Progenitor cell of endocrine pancreas (in vitro differentiated cells): ENCODE measurements around the gene RIC8B. TPM values are rescaled to one million over a fixed set of nuclear protein-coding genes. Genes with fewer than 3 reads are reported as not detected.
"Not testable (repeated sequence)": the region's sequence is repeated elsewhere in the genome, so short reads cannot be mapped to it uniquely, and the experiment has no call there.

Source experiments
- DNase-seq: peaks from one replicate; pipeline ENCODE4 v3.0.0; 2021; ENCODE audit warnings: low spot score; ENCODE audit not compliant: unreplicated experiment
- H3K27ac Mint-ChIP-seq: 2 replicates; pipeline ENCODE4 v1.8.0; 2021; ENCODE audit warnings: mild to moderate bottlenecking, moderate library complexity, mixed read lengths
- H3K27me3 Mint-ChIP-seq: 2 replicates; pipeline ENCODE4 v1.8.0; 2021; ENCODE audit warnings: mixed read lengths
- H3K36me3 Mint-ChIP-seq: 2 replicates; pipeline ENCODE4 v1.8.0; 2022; ENCODE audit warnings: mixed read lengths; ENCODE audit not compliant: insufficient read depth
- H3K4me1 Mint-ChIP-seq: 2 replicates; pipeline ENCODE4 v1.8.0; 2021; ENCODE audit warnings: low read depth, mixed read lengths
- H3K4me3 Mint-ChIP-seq: 2 replicates; pipeline ENCODE4 v1.8.0; 2021; ENCODE audit warnings: low read depth, mild to moderate bottlenecking, moderate library complexity, mixed read lengths
- H3K9me3 Mint-ChIP-seq: 2 replicates; pipeline ENCODE4 v1.8.0; 2021; ENCODE audit warnings: low read depth, mixed read lengths
- long read RNA-seq: library from polyadenylated mRNA; unstranded; transcript quantifications from one replicate; pipeline ENCODE4 v2.0.0, GENCODE V29; 2020
- total RNA-seq: library from RNA; stranded (reverse); gene quantifications from 2 replicates; pipeline ENCODE4 v1.2.1, GENCODE V29; 2021
- TF ChIP-seq, protein P1 (sequence below): fragments of 200-600 bp; sonication (generic); IDR thresholded peaks from one replicate; pipeline ENCODE4 v1.5.0; 2021; ENCODE audit warnings: antibody characterized with exemption, mild to moderate bottlenecking; ENCODE audit not compliant: unreplicated experiment

RIC8B gene, protein sequence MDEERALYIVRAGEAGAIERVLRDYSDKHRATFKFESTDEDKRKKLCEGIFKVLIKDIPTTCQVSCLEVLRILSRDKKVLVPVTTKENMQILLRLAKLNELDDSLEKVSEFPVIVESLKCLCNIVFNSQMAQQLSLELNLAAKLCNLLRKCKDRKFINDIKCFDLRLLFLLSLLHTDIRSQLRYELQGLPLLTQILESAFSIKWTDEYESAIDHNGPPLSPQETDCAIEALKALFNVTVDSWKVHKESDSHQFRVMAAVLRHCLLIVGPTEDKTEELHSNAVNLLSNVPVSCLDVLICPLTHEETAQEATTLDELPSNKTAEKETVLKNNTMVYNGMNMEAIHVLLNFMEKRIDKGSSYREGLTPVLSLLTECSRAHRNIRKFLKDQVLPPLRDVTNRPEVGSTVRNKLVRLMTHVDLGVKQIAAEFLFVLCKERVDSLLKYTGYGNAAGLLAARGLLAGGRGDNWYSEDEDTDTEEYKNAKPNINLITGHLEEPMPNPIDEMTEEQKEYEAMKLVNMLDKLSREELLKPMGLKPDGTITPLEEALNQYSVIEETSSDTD
- 24.7 and 28.1 TPM in 2 replicates for total RNA-seq
- long read RNA-seq, full-length matches to known transcripts: 10 of 28 reads
- long read RNA-seq, partial matches to known transcripts: 9 of 28 reads
- long read RNA-seq, other reads (novel, unspliced or antisense): 9 of 28 reads

DNA sequence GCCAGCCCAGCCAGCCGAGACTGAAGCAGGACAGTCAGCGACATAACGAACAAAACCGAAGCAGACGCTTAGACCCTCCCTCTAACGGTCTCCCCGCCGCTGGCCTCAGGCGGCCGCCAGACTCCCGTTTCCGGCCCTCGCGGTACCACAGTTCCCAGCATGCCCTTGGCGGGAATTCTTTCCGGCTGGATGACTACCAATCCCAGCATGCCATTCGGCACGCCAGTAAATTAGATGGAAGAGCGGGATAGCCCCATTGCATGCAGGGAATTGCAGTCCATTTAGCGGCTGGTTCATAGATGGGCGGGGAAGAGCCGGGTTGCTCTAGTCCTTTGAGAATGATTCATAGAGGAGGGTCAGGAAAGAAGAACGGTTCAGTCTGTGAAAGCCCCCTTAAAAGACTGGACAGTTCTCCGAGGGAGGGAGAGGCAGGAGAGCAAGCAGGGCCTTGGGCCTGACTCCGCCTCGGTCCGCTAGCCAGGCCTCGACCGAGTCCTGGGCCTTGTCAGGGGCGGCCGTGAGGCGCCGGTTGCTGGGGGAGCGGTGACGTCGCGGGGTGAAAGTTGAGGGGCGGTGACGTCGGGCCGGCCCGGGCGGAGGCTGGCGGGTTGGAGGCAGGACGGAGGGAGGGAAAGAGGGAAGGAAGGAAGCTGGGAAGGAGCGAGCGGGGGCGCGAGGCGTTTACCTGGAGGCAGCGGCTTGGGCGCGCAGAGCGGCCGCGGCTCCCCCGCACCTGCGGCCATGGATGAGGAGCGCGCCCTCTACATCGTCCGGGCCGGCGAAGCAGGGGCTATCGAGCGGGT is at the start of gene RIC8B:
Gene RIC8B (plus strand): TSS at position 678 of the 803 bp plus-strand sequence. CDS start 64 bp downstream, at position 742.
- peak; percentile 90 for DNase-seq
- H3K36me3 Mint-ChIP-seq: peaks cover 2% of the 10 kb centered on the region
- H3K27me3 Mint-ChIP-seq: no peaks in the 10 kb centered on the region
- H3K27ac Mint-ChIP-seq: peak within 1 kb of the TSS; percentile 100
- H3K4me3 Mint-ChIP-seq: peak within 1 kb of the TSS; percentile 89
- TF ChIP-seq, protein P1, sequence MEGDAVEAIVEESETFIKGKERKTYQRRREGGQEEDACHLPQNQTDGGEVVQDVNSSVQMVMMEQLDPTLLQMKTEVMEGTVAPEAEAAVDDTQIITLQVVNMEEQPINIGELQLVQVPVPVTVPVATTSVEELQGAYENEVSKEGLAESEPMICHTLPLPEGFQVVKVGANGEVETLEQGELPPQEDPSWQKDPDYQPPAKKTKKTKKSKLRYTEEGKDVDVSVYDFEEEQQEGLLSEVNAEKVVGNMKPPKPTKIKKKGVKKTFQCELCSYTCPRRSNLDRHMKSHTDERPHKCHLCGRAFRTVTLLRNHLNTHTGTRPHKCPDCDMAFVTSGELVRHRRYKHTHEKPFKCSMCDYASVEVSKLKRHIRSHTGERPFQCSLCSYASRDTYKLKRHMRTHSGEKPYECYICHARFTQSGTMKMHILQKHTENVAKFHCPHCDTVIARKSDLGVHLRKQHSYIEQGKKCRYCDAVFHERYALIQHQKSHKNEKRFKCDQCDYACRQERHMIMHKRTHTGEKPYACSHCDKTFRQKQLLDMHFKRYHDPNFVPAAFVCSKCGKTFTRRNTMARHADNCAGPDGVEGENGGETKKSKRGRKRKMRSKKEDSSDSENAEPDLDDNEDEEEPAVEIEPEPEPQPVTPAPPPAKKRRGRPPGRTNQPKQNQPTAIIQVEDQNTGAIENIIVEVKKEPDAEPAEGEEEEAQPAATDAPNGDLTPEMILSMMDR: peak; percentile 21
- H3K9me3 Mint-ChIP-seq: no peaks in the 10 kb centered on the region
- peaks cover 24% of the 10 kb centered on the region for H3K4me1 Mint-ChIP-seq

- Mint-ChIP-seq H3K4me3 (no peak overlapping the region), H3K9me3 (no peaks in the 10 kb centered on the region), H3K27ac (no peak overlapping the region), H3K27me3 (peaks cover 4% of the 10 kb centered on the region), H3K4me1 (no peaks in the 10 kb centered on the region), H3K36me3 (no peaks in the 10 kb centered on the region)
- DNase-seq: no peak
- TF ChIP-seq, protein P1: no peak
Observed at GRCh38 chr12:106724934-106725333, 49.5 kb upstream of the RIC8B start.

- H3K4me3 Mint-ChIP-seq: not testable (repeated sequence)
Observed at GRCh38 chr12:106726603-106727202, 47.8 kb upstream of the RIC8B start.

GRCh38 chr12:106729611-106730010 is 44.9 kb upstream of the RIC8B start:
- no peak overlapping the region for H3K27ac Mint-ChIP-seq
- DNase-seq: no peak
- H3K27me3 Mint-ChIP-seq: no peaks in the 10 kb centered on the region
- H3K4me3 Mint-ChIP-seq: no peak overlapping the region
- no peaks in the 10 kb centered on the region for H3K36me3 Mint-ChIP-seq
- H3K4me1 Mint-ChIP-seq: no peaks in the 10 kb centered on the region
- TF ChIP-seq, protein P1: no peak
- no peaks in the 10 kb centered on the region for H3K9me3 Mint-ChIP-seq

More at GRCh38 chr12:106726603-106727202, 47.8 kb upstream of the RIC8B start:
- H3K36me3 Mint-ChIP-seq, H3K4me1 Mint-ChIP-seq, DNase-seq, H3K27ac Mint-ChIP-seq, H3K9me3 Mint-ChIP-seq, H3K27me3 Mint-ChIP-seq: not testable (repeated sequence)

DNA sequence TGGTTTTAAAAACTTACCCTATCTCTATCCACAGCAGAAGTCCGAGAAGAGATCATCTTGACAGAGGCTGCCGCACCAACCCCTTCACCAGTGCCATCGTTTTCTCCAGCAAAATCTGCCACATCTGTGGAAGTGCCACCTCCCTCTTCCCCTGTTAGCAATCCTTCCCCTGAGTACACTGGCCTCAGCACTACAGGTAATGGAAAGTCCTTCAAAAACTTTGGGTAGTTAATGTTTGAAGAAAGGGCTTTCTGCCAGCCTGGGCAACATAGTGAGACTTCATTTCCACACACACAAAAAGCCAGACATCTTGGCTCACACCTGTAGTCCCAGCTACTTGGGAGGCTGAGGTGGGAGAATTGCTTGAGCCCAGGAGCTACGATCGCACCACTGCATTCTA is 41.6 kb upstream of the RIC8B start:
- H3K27me3 Mint-ChIP-seq: peaks cover 6% of the 10 kb centered on the region
- H3K36me3 Mint-ChIP-seq: no peaks in the 10 kb centered on the region
- H3K9me3 Mint-ChIP-seq: no peaks in the 10 kb centered on the region
- no peaks in the 10 kb centered on the region for H3K4me1 Mint-ChIP-seq
- TF ChIP-seq, protein P1: no peak
- no peak overlapping the region for H3K27ac Mint-ChIP-seq
- H3K4me3 Mint-ChIP-seq: no peak overlapping the region
- no peak for DNase-seq
